GM15510 (cell line): Measurements from ENCODE around the gene SLC12A2.

Source experiments
- POLR2A ChIP-seq: IDR thresholded peaks from 3 replicates; pipeline ENCODE4 v1.6.1; 2011; ENCODE audit warnings: borderline replicate concordance; ENCODE audit not compliant: insufficient read length; ENCODE audit errors: extremely low read depth

The SLC12A2 gene

DNA sequence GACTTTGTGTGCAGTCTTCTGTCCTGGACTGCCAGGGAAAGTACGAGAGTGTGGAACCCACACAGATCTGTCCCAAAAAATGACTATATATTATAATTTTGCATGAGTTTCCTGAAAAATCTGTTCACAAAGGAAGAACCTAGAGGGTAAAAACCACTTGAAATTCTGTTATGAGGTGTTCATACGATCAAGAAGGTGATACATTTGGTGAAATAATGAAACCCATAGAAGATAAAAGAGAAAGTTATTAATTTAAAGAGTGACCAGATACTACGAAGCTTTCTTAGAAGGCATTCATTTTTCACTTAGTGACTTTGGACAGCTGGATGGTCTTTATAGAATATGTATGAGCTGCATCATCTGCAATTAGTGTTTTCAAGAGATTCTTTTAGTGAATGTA is 32.9 kb downstream of the SLC12A2 start:
- no peak for TF ChIP-seq POLR2A

DNA sequence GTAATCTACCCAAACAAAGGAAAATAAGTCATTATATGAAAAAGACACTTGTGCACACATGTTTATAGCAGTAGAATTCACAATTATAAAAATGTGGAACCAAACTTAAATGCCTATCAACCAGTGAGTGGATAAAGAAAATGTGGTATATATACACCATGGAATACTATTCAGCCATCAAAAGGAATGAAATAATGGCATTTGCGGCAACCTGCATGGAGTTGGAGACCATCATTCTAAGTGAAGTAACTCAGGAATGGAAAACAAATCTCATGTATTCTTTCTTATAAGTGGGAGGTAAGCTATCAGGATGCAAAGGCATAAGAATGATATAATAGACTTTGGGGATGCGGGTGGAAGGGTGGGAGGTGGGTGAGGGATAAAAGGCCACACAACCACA is 34.6 kb downstream of the SLC12A2 start:
- no peak for TF ChIP-seq POLR2A

DNA sequence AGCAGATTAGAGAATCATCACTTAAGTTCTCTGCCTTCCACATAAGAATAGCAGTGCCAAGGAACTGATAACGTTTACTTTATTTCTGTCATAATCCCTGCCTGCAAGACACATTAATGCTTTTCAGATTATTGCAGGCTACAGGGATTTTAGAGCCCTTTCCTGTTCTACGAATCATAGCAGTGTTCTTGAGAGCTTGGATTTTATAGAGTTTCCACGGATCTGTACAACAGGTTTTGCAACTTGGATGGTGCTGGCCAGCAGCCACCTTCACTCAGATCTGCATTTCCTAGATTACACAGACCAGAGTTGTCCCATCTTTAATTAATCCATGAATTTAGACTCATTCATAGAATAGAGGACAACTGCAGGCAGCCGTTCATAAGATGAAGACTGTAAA is 38.1 kb downstream of the SLC12A2 start:
- TF ChIP-seq POLR2A = no peak

DNA sequence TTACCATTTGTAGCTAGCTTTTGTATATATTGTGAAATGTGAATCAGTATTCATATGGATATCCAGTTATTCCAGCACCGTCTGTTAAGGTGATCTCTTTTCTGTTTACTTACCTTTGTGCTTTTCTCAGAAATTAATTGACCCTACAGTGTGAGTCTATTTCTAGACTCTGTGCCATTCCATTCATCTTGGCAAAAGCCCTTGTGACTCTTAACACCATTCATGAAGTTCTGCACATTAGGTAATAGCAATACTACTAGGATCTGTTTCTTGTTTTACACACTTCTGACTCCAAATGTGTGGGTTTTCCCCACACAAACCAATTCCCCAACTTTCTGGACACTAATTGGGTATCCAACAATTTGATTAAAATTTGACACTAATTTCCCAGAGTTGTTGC is 40.4 kb downstream of the SLC12A2 start:
- no peak for TF ChIP-seq POLR2A

DNA sequence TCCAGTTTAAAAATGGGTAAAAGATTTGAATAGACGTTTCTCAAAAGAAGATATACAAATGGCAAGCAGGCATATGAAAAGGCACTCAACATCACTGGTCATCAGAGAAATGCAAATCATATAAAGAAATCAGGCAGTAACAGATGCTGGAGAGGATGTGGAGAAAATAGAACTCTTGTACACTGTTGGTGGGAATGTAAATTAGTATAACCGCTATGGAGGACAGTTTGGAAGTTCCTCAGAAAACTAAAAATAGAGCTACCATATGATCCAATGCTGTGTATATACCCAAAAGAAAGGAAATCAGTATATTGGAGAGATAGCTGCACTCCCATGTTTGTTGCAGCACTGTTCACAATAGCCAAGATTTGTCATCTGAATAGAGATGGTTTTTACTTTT is 42.7 kb downstream of the SLC12A2 start:
- no peak for TF ChIP-seq POLR2A

DNA sequence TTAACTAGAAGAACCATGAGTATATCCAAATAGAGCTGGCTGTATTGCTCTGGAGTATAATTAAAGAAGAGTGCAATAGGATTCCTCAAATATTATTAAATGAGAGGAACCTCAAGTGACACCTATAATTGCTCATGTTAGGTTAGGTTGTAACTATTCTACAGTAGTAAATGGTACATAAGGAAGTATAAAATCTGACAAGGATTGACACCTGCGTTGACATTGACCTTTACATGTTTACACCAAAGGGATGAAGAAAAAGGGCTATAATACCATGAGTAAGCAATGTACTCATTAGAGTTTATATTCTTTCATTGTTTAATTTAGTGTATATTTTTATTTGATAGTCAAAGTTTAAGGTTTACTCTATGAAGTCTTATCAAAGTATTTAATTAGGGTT is 48.9 kb downstream of the SLC12A2 start:
- TF ChIP-seq POLR2A = no peak

DNA sequence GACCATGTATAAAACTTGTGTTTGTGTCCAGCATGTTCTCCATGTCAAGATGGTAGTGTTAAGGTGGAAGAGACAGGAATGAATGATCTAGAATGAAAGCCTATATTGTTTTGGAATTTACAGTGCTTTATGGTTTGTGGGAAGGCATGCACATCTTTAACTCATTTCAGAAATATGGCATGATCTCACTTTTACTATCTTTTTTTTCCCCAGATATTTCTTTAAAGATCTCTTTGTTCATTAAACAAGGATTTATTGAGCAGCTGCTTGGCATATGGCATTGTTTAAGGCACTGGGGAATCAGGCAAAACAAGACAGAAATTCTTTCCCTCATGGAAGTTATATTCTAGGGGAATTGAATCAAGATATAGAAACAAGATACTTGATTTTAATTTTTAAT is 51.7 kb downstream of the SLC12A2 start:
- TF ChIP-seq POLR2A = no peak

DNA sequence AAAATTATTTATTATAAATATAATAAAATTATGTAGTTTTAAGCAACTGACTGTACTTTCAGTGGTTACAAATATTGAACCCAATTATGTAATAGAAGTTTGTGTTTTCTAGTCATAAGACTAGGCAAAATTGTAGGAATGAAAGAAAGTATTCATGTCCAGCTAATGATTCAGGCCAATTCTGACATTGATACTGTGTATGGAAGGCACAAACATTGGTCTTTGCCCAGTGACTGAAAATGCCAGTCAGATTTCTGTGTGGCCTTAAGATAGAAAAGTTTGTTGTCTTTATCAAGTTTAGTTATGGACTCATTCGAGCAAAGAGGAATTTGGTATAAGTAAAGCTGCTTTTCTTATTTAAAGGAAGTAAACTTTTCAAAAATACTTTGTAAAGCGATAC is 60.3 kb downstream of the SLC12A2 start:
- no peak for TF ChIP-seq POLR2A

DNA sequence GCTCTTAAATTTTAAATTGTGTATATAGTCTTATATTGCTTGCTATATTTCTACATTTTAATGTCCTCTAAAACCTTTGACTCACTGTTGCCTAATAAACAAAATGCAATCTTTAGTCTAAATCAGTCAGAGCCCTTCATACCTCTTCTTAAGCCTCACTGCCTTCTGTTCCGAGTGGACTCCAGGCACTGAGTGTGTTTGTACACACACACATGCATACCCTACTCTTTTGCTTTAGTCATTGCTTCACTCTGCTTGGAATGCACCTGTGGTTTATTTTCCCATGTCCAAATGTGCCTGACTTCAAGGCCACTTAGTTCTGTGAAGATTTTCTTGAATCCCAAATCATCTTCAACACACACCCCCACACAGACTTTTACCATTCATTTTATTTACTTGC is 60.9 kb downstream of the SLC12A2 start:
- TF ChIP-seq POLR2A = no peak

DNA sequence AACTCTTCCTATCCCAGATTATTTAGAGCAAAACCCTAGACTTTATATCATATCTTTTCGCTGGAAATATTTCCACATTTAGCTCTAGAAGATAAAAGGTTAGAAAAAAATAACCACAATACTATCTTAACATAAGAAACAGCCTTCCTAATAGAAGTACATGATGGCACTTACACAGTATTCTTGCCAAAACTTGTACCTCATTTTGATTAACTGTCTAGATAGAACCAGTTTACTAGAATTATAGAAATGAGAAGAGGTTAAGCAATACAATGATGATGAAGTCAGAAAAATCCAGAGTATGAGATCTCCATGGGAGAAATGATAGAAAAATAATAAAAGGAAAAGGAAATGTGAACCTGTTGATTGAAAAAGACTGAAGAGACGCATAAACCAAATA is 63.1 kb downstream of the SLC12A2 start:
- no peak for TF ChIP-seq POLR2A

DNA sequence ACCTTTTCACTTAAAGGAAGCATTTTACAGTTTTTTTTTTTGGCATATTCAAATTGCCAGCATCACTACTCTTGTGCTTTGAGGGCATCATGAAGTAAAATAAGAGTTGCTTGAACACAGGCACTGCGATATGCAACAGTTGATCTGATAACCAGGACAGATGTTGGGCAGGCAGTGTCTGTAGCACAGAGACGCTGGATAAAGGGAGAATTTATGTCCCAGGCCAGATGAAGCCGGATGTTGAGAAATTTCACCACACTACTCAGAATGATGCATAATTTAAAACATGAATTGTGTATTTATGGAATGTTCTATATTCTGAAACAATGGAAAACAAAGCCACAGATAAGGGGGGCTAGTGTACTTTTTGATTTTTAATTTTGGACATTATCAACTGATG is 71.4 kb downstream of the SLC12A2 start:
- no peak for TF ChIP-seq POLR2A

DNA sequence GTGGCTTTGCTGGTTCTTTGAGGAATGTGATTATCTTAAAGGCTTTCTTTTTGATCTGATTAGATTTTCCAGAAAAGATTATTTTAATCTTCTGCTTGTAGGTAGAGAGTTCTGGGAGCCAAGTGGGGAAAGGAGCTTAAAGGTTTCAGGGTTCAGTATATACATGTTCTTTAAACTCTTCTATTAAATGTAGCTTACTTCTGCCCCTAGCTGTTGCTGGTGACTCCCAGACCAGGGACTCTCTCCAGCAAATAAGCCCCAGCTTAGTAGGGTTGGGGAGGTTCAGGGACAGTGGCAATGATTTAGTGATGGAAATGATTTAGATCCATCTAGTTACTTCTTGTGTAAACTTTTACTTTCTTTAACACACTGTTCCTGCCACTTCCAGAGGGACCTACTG is 72.2 kb downstream of the SLC12A2 start:
- no peak for TF ChIP-seq POLR2A

DNA sequence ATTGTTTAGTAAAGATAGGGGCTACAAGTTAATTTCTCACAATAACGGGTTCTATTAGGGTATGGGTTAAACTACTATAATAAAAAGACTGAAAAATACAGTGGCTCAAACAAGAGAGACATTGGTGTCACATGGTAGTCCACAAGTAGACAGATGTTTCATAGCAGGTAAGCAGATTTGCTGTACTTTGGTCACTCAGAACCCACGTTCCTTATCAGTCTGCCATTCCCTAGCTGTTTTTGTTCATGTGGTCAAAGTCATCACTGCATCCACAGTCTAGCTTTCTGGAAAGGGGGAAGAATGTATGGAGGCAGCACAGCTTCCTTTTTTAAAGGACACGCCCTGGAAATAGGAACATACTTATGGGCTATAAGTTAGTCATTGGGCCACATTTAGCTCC is 73.0 kb downstream of the SLC12A2 start:
- TF ChIP-seq POLR2A = no peak

DNA sequence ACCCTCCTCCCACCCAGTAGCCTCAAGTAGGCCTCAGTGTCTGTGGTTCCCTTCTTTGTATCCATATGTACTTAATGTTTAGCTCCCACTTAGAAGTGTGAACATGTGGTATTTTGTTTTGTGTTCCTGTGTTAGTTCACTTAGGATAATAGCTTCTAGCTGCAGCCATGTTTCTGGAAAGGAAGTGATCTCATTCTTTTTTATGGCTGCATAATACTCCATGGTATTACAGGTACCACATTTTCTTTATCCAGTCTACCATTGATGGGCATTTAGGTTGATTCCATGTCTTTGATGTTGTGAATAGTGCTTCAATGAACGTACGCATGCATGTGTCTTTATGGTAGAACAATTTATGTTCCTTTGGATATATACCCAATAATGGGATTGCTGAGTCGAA is 74.8 kb downstream of the SLC12A2 start:
- no peak for TF ChIP-seq POLR2A

DNA sequence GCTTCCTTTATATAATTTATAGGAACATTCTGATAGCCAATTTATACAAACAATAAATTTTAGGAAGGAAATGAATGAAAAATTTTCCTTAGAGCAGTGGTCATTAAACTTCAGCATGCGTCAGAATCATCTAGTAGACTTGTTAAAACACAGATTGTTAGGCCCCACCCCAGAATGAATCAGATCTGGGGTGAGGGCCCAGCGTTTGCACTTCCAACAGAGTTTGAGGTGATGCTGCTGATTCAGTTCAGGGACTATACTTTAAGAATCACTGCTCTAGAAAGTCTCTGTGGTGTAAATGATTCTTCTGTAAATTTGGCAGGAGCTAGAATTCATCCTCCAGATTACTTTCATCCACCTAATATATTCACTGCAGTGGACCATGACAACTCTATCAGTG is 80.4 kb downstream of the SLC12A2 start:
- TF ChIP-seq POLR2A = no peak

DNA sequence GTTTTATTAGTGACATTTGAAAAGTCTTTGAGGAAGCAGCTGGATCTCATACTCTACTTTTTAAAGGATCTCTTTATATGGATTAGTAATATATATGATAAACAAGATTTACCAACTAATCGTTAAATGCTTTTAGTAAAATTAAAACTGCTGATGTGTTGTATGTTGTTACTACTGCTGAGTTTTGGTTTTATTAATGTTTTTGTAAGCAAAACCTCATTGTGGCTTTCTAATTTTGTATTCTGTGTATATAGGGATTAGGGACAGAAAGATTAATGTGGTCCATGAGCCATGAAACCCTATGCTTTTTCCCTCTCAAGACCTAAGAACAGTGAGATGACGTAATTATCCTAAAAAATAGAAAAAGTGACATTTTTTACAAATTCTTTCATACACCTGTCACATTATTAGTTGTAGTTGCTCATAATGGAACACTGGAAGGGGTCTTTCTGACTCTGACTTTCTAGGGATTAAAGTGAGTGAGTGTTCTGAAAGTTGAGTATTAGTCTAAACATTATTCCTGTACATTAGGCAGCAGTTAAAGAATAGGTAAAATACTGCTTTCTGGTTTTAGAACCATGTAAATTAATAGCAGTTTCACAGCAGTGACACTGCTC is 85.9 kb downstream of the SLC12A2 start:
- TF ChIP-seq POLR2A = no peak

DNA sequence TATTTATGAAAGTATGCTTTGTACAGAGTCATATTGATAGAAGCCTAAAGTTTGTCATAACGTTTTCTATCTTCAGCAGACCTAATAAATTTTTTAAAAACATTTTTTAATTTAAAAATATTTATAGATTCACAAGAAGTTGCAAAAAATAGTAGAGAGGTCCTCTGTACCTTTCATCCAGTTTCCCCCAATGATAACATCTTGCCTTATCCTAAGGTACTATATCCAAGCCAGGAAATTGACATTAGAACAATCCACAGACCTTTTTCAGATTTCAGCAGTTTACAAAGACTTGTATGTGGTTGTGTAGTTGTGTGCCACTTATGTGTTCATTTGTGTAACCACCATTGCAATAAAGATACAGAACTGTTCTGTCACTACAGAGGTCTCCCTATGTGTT is 88.5 kb downstream of the SLC12A2 start:
- TF ChIP-seq POLR2A = no peak
